HEK293 (cell line): ENCODE data around the gene GPR153.

Experiments used
- CTCF ChIP-seq: fragments of 450-650 bp; formaldehyde crosslinking; IDR thresholded peaks from 2 replicates; pipeline ENCODE4 v1.5.1; 2016; ENCODE audit warnings: missing biosample characterization, missing genetic modification characterization
- SALL2 ChIP-seq: fragments of 450-650 bp; formaldehyde crosslinking; IDR thresholded peaks from 2 replicates; pipeline ENCODE4 v1.5.0; 2017; ENCODE audit warnings: missing biosample characterization, mild to moderate bottlenecking, missing genetic modification characterization, borderline replicate concordance
- ZNF394 ChIP-seq: fragments of 450-650 bp; formaldehyde crosslinking; IDR thresholded peaks from 2 replicates; pipeline ENCODE4 v1.5.1; 2016; ENCODE audit warnings: missing biosample characterization, missing genetic modification characterization, mild to moderate bottlenecking, moderate library complexity, borderline replicate concordance

GRCh38 chr1:6262555-6263420 lies 1.9 kb upstream of the GPR153 start:
- no peak for TF ChIP-seq CTCF
- no peak for TF ChIP-seq ZNF394 (tag by site-specific recombination)
- TF ChIP-seq SALL2 = no peak
